Fibroblast of lung (primary cell): ENCODE results near the gene COTL1.

ENCODE experiments used
- EZH2 ChIP-seq: IDR thresholded peaks from 2 replicates; pipeline ENCODE4 v1.5.1; 2012; ENCODE audit warnings: low read length, control low read depth, mild to moderate bottlenecking; ENCODE audit errors: missing control alignments
- TF ChIP-seq, protein P1 (sequence below), 2 donors: IDR thresholded peaks in 1 of 2; conservative IDR thresholded peaks in 1 of 2; 1 replicate in 1 of 2; 2 replicates in 1 of 2; pipeline ENCODE4 v1.5.1; 2011 to 2012; ENCODE audit warnings: low read length in 2 of 2, control low read depth in 1 of 2, inconsistent platforms in 1 of 2, low read depth in 1 of 2, mild to moderate bottlenecking in 1 of 2

DNA sequence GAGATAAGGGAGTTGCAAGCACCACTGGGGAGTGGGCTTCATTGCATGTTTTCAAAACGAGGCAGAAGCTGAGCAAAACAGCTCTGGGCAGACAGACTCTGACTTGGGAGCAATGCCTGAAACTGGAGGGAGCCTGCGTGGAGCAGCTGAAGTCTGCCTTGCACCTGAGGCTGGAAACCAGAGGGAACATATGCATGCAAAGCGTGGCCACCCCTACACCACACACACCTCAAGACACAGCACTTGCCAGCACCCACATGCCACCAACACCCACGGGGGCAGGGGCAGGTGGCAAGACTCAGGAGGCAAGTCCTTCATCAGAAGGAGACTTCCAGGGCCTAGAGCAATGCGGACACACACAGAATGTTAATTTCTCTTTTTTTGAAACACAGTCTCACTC is 45.8 kb downstream of the COTL1 start:
- TF ChIP-seq, protein P1, sequence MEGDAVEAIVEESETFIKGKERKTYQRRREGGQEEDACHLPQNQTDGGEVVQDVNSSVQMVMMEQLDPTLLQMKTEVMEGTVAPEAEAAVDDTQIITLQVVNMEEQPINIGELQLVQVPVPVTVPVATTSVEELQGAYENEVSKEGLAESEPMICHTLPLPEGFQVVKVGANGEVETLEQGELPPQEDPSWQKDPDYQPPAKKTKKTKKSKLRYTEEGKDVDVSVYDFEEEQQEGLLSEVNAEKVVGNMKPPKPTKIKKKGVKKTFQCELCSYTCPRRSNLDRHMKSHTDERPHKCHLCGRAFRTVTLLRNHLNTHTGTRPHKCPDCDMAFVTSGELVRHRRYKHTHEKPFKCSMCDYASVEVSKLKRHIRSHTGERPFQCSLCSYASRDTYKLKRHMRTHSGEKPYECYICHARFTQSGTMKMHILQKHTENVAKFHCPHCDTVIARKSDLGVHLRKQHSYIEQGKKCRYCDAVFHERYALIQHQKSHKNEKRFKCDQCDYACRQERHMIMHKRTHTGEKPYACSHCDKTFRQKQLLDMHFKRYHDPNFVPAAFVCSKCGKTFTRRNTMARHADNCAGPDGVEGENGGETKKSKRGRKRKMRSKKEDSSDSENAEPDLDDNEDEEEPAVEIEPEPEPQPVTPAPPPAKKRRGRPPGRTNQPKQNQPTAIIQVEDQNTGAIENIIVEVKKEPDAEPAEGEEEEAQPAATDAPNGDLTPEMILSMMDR (conservative IDR thresholded peaks at IDR 0.05 in 1 of 2, IDR thresholded peaks at IDR 0.05 in 1 of 2; ENCODE audit: low read depth in 1 of 2, low read length in 2 of 2) = no peak
- TF ChIP-seq EZH2 = no peak
